Stimulated activated naive CD8-positive, alpha-beta T cell treated with anti-CD3 and anti-CD28 coated beads, Interleukin-15, Interleukin-2, amounts not matched to agents 100 U/mL and 50 U/mL, for 24 hours (primary cell): ENCODE data around the gene TANGO6.
A peak's percentile ranks its signal among the peaks of the same experiment; 100 is the strongest.
"Not testable (repeated sequence)": the region's sequence is repeated elsewhere in the genome, so short reads cannot be mapped to it uniquely, and the experiment has no call there.

ENCODE experiments used
- ATAC-seq: fragments of 150-1000 bp; cut with Tn5 transposase; one replicate; pipeline ENCODE4 v1.10.0; 2021
- DNase-seq: peaks from one replicate; pipeline ENCODE4 v3.0.0; 2021

The TANGO6 gene

GRCh38 chr16:68843482-68844210 lies at the start of gene TANGO6:
TANGO6 (plus strand) TSS chr16:68843531; CDS start chr16:68843618, 87 bp downstream.
- DNase-seq (peak; percentile 94), ATAC-seq (peak; percentile 95)

DNA sequence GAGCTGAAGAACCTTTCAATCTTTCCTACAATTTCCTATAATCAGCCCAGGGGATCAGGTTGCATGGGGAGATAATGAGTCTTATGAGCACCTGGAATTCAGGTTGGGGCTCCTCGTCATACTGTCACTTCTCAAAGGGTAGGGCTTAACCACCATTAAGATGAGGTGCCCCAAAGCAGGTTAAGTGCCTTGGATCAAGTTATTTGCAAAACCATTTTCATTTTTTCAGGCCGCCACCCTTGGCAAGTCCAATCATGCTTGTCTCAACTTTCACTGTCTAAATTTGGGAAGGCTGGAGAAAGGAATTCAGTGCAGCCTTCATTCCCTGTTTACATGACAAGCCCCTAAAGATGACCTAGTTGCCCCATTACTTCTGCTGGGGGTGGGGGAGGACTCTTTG lies 44.9 kb upstream of the TANGO6 start:
- ATAC-seq (no peak), DNase-seq (no peak)

DNA sequence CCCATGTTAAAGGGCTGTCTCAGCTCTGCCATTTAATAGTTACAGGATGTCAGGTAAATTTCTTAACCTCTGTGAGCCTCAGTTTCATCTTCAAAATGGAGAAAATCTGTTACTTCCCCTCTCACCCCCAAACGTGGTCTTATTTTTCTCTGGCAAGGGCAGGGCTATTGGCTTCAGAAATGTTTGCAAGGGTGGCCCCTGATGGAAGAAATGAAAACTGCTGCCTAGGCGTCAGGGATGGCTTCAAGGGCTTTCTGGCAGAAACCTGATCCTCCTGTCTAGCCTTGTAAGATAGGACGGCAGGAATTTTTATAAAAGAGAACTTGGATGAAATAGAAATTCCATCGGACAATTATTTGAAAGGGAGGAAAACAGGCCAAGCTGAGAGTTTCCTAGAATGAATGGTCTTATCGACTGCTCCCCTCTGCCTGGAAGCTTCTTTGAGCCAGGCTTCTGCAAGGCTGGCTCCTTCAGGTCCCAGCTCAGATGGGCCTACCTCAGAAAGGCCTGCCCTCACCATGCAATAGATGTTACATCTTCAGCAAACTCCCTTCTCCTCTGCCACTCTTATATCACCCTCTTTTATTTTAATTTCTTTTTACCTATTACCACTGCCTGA lies 43.0 kb upstream of the TANGO6 start:
- ATAC-seq (peak; percentile 71), DNase-seq (peak; percentile 47)

DNA sequence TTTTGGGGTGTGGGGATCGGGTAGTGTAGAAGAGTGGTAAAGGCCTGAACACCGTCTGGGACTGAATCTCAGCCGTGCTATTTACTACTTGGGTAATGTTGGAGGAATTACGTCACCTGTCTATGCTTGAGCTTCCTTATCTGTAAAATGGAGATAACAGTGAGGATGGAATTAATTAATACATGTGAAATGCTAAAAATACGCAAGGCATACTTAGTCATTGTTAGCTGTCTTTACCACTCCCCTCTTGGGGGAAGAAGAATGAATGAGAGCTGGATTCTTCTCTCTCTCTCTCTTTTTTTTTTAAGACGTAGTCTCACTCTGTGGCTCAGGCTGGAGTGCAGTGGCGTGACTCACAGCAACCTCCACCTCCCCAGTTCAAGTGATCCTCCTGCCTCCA lies 41.1 kb upstream of the TANGO6 start:
- ATAC-seq (no peak), DNase-seq (no peak)

DNA sequence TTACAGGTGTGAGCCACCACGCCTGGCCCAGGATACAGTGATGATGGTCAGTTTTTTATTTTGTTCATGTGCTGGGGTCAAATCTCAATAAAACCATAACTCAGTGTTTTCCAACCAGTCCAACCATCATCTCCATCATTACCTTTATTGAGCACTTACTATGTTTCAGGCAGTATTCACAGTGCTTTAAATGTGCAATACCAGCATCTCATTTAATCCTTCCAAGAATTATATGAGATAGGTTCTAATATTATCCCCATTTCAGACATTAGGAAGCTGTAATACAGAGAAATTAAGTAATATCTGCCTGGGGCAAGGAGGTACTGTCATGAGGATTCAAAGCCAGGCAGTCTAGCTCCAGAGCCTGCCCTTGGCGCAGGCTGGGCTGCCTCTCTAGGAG lies 36.9 kb upstream of the TANGO6 start:
- no peak for DNase-seq
- no peak for ATAC-seq

DNA sequence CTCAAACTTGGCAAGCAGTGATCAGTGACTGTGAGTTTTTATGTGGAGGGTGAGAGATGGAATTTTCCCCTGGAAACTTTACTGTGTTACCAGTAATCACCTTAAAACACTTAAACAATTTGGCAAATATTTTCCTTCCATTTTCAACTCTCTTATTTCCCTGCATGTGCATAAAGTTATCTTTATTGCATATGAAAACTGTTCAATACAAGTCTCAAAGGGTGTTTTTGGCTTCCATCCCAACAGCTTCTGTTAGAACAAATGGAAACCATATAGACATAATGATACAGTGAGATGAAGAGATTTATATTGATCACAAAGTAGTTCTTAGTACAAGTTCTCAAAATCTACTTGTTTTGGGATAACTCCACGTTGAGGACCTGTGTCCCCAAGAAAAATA lies 36.4 kb upstream of the TANGO6 start:
- ATAC-seq, result no peak
- no peak for DNase-seq

DNA sequence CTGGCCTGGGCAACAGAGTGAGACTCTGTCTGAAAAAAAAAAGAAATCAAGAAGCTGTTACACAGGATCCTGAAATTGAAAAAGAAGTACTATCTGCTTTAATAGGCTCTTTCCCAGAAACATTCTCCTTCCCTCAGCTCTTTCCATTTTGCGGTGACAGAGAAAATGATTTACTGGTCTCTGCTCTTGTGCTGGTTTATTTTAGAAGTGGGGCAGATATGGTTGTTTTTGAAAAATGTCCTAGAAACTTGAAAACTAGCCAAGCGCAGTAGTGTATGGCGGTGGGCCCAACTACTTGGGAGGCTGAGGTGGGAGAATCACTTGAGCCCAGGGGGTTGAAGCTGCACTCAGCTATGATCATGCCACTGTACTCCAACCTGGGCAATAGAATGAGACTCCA lies 28.8 kb upstream of the TANGO6 start:
- no peak for DNase-seq
- ATAC-seq, result no peak

GRCh38 chr16:68823401-68824135 lies 19.8 kb upstream of the TANGO6 start:
- DNase-seq (no peak), ATAC-seq (no peak)

GRCh38 chr16:68825427-68825826 lies 17.9 kb upstream of the TANGO6 start:
- DNase-seq, result no peak
- ATAC-seq, result no peak

- DNase-seq (no peak), ATAC-seq (no peak)
These were observed 16.7 kb upstream of the TANGO6 start for GRCh38 chr16:68826652-68827051.

DNA sequence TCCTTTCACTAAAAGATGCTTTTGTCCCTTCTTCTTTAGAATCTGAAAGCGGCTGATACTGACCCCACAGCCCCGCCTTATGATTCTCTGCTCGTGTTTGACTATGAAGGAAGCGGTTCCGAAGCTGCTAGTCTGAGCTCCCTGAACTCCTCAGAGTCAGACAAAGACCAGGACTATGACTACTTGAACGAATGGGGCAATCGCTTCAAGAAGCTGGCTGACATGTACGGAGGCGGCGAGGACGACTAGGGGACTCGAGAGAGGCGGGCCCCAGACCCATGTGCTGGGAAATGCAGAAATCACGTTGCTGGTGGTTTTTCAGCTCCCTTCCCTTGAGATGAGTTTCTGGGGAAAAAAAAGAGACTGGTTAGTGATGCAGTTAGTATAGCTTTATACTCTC lies 10.1 kb upstream of the TANGO6 start:
- no peak for DNase-seq
- no peak for ATAC-seq

- no peak for DNase-seq
- ATAC-seq, result no peak
These were observed 8.8 kb upstream of the TANGO6 start for GRCh38 chr16:68834550-68834949.

GRCh38 chr16:68835970-68836369 lies 7.4 kb upstream of the TANGO6 start:
- ATAC-seq (no peak), DNase-seq (no peak)

DNA sequence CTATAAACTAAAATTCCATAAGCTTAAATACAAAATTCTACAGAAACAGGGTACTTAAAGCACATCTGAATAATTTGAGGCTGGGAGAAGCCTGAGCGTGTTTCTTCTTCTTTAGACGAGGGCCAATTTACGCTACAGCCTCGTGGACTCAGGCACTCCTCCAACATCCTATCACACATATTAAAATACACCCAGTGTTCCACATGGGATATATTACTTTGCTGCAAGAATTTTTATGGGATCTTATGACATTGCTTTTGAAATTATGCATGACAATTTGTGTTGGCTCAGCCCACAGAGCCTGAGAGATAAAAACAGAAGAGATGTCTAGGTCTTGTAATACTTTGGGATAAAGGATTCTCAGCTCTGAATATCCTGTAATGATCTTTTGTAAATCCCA lies 3.5 kb upstream of the TANGO6 start:
- no peak for ATAC-seq
- DNase-seq, result no peak

DNA sequence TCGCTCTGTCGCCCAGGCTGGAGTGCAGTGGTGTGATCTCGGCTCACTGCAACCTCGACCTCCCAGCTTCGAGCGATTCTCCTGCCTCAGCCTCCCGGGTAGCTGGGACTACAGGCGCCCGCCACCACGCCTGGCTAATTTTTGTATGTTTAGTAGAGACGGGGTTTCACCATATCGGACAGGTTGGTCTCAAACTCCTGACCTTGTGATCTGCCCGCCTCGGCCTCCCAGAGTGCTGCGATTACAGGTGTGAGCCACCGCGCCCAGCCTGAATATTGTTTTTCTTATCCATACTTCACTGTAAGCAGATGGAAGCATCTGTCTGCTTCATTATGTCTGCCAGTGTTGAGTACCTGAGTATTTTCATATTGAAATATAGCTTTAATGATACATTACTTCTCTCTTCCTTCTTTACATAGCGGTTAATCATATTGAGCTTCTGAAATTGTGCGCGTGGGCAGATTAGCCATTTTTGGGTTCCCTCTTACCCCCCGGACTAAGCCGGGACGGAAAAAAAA lies 308 bp upstream of the TANGO6 start:
- not testable (repeated sequence) for ATAC-seq, DNase-seq

DNA sequence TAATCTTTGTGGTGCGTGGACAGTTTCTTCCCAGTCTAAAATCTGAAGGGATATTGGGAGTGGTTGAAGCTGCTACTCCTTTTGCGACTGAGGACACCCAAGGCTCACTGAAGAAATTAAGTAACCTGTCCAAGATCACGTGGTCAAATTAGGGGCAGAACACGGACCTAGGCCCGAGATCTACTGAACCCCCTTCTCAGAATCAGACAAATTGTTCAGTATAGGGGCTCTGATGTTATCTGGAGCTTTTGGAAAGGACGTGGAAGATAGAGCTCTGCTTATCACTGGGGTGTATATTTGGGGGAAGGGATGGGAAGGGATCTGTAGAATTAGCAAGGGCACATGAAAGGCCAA lies 857 bp downstream of the TANGO6 start:
- ATAC-seq (no peak), DNase-seq (no peak)

DNA sequence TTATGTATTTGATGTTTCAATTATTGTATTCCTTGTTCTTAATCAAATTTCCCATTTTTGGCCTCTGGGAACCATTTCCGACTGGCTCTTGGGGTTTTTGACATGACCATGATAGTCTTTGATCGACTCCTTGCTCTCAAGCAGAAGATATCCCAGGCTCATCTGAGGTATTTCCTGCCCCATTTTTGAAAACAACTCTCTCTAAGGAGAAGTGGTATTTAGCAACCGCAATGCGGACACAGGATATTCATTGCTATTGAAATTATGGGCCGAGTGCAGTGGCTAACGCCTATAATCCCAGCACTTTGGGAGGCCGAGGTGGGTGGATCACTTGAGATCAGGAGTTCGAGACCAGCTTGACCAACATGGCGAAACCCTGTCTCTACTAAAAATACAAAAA lies 5.5 kb downstream of the TANGO6 start:
- DNase-seq (no peak), ATAC-seq (no peak)

GRCh38 chr16:68850481-68850880 lies 7.2 kb downstream of the TANGO6 start:
- ATAC-seq (no peak), DNase-seq (no peak)

DNA sequence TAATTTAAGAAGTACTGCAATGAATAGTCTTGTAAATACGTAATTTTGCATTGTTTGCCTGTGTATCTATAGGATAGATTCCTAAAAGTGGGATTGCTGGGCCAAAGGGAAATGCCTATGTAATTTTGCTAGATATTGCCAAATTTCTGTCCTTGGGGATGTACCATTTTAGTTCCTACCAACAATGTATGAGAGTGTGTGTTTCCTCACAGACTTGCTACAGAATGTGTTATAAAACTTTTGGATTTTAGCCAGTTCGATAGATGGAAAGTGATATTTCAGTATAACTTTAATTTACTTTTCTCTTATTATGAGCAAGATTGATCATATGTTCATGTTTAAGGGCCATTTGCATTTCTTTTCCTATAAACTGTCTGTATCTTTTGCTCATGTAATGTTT lies 8.3 kb downstream of the TANGO6 start:
- ATAC-seq (no peak), DNase-seq (no peak)

DNA sequence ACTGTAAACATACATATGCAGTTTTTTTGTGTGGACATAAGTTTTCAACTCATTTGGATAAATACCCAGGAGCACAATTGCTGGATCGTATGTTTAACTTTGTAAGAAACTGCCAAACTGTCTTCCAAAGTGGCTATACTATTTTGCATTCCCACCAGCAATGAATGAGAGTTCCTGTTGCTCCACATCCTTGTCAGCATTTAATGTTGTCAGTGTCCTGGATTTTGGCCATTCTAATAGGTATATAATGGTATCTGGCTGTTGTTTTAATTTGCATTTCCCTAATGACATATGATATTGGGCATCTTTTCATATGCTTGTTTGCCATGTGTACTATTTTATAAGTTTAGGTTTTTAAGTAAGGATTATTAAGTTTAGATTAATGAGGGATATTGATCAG lies 14.1 kb downstream of the TANGO6 start:
- DNase-seq (no peak), ATAC-seq (no peak)

DNA sequence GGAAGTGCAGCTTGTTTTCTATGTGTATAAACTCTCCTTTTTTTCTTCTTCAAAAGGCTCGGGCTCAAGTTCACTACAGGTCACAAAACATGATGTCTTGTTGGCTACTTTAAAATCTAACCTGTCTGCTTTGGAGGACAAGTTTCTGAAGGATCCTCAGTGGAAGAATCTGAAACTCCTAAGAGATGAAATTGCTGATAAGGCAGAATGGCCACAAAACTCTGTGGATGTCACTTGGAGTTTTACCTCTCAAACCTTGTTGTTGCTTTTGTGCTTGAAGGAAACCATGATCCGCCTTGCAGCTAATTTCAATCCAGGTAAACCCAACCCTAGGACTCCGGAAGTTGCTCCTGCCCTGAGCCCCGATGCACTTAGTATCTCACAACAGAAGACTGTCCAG lies 16.5 kb downstream of the TANGO6 start:
- ATAC-seq (no peak), DNase-seq (no peak)

- no peak for DNase-seq
- ATAC-seq, result no peak
These were observed 17.9 kb downstream of the TANGO6 start for GRCh38 chr16:68860978-68861892.
